ENCODE measurements around the gene DNPEP.

Gene DNPEP

GRCh38 chr2:219387306-219388120 lies at the start of gene DNPEP:
DNPEP (minus strand) TSS chr2:219387912; CDS start chr2:219387794, 118 bp downstream.
- DNase-seq (ENCODE audit: low spot score), result peak; percentile 98

GRCh38 chr2:219437141-219437540 lies 49.4 kb upstream of the DNPEP start:
- no peak for DNase-seq (ENCODE audit: low spot score)

GRCh38 chr2:219436491-219436890 lies 48.8 kb upstream of the DNPEP start:
- DNase-seq (ENCODE audit: low spot score), result no peak

- no peak for DNase-seq (ENCODE audit: low spot score)
These were observed 48.0 kb upstream of the DNPEP start for GRCh38 chr2:219435701-219436100.

GRCh38 chr2:219434718-219435525 lies 47.2 kb upstream of the DNPEP start, which contains the start of gene SPEG:
SPEG (plus strand) TSS chr2:219434843; CDS start chr2:219434978, 135 bp downstream.
- no peak for DNase-seq (ENCODE audit: low spot score)

GRCh38 chr2:219434468-219434717 lies 46.7 kb upstream of the DNPEP start:
- DNase-seq (ENCODE audit: low spot score), result no peak

GRCh38 chr2:219433666-219434467 lies 46.2 kb upstream of the DNPEP start:
- peak; percentile 42 for DNase-seq (ENCODE audit: low spot score)

- peak; percentile 65 for DNase-seq (ENCODE audit: low spot score)
These were observed 43.2 kb upstream of the DNPEP start for GRCh38 chr2:219430633-219431615.

- no peak for DNase-seq (ENCODE audit: low spot score)
These were observed 42.4 kb upstream of the DNPEP start for GRCh38 chr2:219429958-219430606.

GRCh38 chr2:219428469-219428868 lies 40.8 kb upstream of the DNPEP start:
- DNase-seq (ENCODE audit: low spot score), result no peak

- no peak for DNase-seq (ENCODE audit: low spot score)
These were observed 38.9 kb upstream of the DNPEP start for GRCh38 chr2:219426534-219427136.

- DNase-seq (ENCODE audit: low spot score), result no peak
These were observed 38.3 kb upstream of the DNPEP start for GRCh38 chr2:219426068-219426443.

- DNase-seq (ENCODE audit: low spot score), result no peak
These were observed 37.7 kb upstream of the DNPEP start for GRCh38 chr2:219425238-219426067.

GRCh38 chr2:219423652-219424377 lies 36.1 kb upstream of the DNPEP start:
- no peak for DNase-seq (ENCODE audit: low spot score)

- DNase-seq (ENCODE audit: low spot score), result no peak
These were observed 35.3 kb upstream of the DNPEP start for GRCh38 chr2:219422952-219423534.

GRCh38 chr2:219421323-219421722 lies 33.6 kb upstream of the DNPEP start:
- no peak for DNase-seq (ENCODE audit: low spot score)

- no peak for DNase-seq (ENCODE audit: low spot score)
These were observed 33.0 kb upstream of the DNPEP start for GRCh38 chr2:219420687-219421086.
